Neural progenitor cell (in vitro differentiated cells): Measurements from ENCODE around the gene LRP2.

Source experiments
- EZH2 ChIP-seq: fragments of 200-600 bp; sonication (generic); IDR thresholded peaks from 2 replicates; pipeline ENCODE4 v1.6.1; 2017; ENCODE audit warnings: antibody characterized with exemption, mild to moderate bottlenecking, moderate library complexity
- EZH2phosphoT487 ChIP-seq: fragments of 200-600 bp; sonication (generic); IDR thresholded peaks from 2 replicates; pipeline ENCODE4 v1.6.1; 2017; ENCODE audit warnings: antibody characterized with exemption
- TF ChIP-seq, protein P1 (sequence below): fragments of 200-600 bp; sonication (generic); IDR thresholded peaks from 2 replicates; pipeline ENCODE4 v1.5.1; 2017; ENCODE audit warnings: antibody characterized with exemption, mild to moderate bottlenecking

DNA sequence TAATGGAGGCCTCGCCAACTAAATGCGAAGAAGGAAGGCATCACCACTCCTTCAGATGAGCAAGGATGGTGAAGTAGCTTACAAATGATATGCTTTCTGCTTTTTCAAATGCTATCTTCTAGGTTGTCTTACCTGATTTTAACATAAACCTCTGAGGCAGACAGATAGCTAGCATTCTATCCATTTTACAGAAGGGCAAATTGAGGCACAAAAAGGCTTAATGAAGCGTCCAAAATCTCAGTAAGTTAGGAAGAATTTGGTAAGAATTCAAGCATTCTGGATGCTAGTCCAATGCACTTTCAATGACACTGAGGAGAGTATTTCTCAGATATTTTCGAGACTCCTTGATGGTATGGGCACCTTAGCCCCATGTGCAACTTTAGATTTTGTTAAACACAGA is 81.8 kb downstream of the LRP2 start:
- TF ChIP-seq, protein P1, sequence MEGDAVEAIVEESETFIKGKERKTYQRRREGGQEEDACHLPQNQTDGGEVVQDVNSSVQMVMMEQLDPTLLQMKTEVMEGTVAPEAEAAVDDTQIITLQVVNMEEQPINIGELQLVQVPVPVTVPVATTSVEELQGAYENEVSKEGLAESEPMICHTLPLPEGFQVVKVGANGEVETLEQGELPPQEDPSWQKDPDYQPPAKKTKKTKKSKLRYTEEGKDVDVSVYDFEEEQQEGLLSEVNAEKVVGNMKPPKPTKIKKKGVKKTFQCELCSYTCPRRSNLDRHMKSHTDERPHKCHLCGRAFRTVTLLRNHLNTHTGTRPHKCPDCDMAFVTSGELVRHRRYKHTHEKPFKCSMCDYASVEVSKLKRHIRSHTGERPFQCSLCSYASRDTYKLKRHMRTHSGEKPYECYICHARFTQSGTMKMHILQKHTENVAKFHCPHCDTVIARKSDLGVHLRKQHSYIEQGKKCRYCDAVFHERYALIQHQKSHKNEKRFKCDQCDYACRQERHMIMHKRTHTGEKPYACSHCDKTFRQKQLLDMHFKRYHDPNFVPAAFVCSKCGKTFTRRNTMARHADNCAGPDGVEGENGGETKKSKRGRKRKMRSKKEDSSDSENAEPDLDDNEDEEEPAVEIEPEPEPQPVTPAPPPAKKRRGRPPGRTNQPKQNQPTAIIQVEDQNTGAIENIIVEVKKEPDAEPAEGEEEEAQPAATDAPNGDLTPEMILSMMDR, result no peak
- TF ChIP-seq EZH2, result no peak
- no peak for TF ChIP-seq EZH2phosphoT487
